Measurements from ENCODE around the gene UPF2. TPM values are rescaled to one million over a fixed set of nuclear protein-coding genes. Genes with fewer than 3 reads are reported as not detected.

UPF2 gene
- total RNA-seq, 3 donors from 2014 or later, result 20.6 to 36.8 (median 22.3) TPM

DNA sequence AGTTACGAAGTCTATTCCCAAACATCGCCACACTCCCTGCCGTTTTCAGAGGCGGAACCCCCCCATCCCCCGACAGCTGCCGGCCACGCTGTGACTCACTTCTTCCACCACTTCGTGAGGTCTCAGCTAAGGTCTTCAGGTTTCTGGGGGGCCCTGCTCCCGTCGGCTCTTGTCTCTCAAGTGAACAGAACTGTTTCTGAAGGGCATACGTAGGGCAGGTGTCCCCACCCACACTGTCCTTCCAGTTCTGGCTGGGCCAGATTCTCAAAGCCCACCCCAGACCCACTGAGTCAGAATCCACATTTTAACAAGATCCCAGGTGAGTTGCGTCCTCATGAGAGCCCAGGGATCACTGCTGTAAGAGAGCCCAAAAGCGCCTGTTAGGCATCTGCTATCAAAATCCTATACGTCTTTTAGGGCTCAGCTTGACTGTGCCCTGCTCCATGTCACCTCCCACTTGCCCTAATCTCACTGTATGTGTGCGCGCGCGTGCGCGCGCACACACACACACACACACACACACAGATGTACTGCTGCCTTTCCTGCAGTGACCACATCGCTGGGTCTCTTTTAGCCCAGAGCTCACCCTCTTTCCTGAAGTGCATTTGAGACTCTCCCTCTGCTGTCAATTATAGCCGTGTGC is 140.7 kb downstream of the UPF2 start:
- Histone ChIP-seq H3K9me3 (no peaks in the 10 kb centered on the region), H3K4me3 (no peak overlapping the region), H3K36me3 (ENCODE audit: low read depth) (no peaks in the 10 kb centered on the region), H3K4me1 (ENCODE audit: low read depth) (no peaks in the 10 kb centered on the region)
- DNase-seq (no peak), ATAC-seq (no peak)
- intact Hi-C loops (cut with DNase I, micrococcal nuclease), result no loop called here
- no peak for TF ChIP-seq CTCF (IDR thresholded peaks at IDR 0.05)

GRCh38 chr10:11901454-11901832 is 141.2 kb downstream of the UPF2 start:
- no peaks in the 10 kb centered on the region for H3K4me1 ChIP-seq (ENCODE audit: low read depth)
- intact Hi-C loops (cut with DNase I, micrococcal nuclease), result no loop called here
- H3K36me3 ChIP-seq (ENCODE audit: low read depth), result no peaks in the 10 kb centered on the region
- TF ChIP-seq CTCF (IDR thresholded peaks at IDR 0.05), result no peak
- H3K4me3 ChIP-seq, result no peak overlapping the region
- ATAC-seq, result no peak
- no peaks in the 10 kb centered on the region for H3K9me3 ChIP-seq
- no peak for DNase-seq

GRCh38 chr10:11901036-11901301 is 141.6 kb downstream of the UPF2 start:
- Histone ChIP-seq H3K9me3 (no peaks in the 10 kb centered on the region), H3K36me3 (ENCODE audit: low read depth) (no peaks in the 10 kb centered on the region), H3K4me1 (ENCODE audit: low read depth) (no peaks in the 10 kb centered on the region), H3K4me3 (no peak overlapping the region)
- TF ChIP-seq CTCF (IDR thresholded peaks at IDR 0.05), result no peak
- ATAC-seq (no peak), DNase-seq (no peak)
- intact Hi-C loops (cut with DNase I, micrococcal nuclease), result no loop called here

- intact Hi-C loops (cut with DNase I, micrococcal nuclease), result no loop called here
- Histone ChIP-seq H3K9me3 (no peaks in the 10 kb centered on the region), H3K4me1 (ENCODE audit: low read depth) (no peaks in the 10 kb centered on the region), H3K4me3 (no peak overlapping the region), H3K36me3 (ENCODE audit: low read depth) (no peaks in the 10 kb centered on the region)
- ATAC-seq (no peak), DNase-seq (no peak)
- TF ChIP-seq CTCF (IDR thresholded peaks at IDR 0.05), result no peak
Measured at GRCh38 chr10:11899067-11899876, 143.3 kb downstream of the UPF2 start.

DNA sequence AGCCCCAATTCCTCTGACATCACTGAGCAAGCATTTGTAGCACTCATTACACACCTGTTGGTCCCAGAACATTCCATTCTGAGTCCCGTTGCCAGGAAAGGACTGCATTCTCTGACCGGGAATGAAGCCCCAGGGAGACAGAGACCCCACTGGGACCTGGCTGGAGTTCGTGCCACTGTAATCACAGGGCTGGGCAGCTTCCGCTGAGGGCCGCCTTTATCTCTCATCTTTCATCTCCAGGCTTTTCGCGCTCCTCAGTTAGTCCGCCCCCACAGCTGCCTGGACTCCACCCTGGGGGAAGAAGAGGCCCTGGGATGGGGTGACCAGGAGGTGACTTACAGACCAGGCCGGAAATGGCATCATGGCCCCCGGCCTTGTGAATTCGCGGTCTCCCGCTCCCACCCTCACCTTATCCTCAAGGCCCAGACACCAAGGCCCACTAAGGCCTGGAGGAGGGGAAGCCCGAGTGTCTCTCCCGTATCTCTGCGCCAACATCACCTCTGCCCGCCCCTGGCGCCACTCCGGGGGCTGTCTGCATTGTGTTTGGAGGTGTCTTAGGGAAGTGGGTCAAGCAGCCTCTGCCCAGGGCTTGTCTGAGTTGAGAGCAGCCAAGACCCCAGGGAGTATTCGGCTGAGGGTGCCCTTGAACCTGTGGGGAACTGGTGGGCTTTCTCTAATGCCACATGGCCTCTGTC is 144.1 kb downstream of the UPF2 start:
- DNase-seq (peak in 1 of 3 donors; percentile 29), ATAC-seq (peak; percentile 69)
- Histone ChIP-seq H3K9me3 (no peaks in the 10 kb centered on the region), H3K36me3 (ENCODE audit: low read depth) (no peaks in the 10 kb centered on the region), H3K4me1 (ENCODE audit: low read depth) (no peaks in the 10 kb centered on the region), H3K4me3 (no peak overlapping the region)
- no peak for TF ChIP-seq CTCF (IDR thresholded peaks at IDR 0.05)
- intact Hi-C loops (cut with DNase I, micrococcal nuclease), result no loop called here

Data from mucosa of descending colon (tissue), 3 donors.